ENCODE data around the gene ABI1. TPM values are rescaled to one million over a fixed set of nuclear protein-coding genes. Genes with fewer than 3 reads are reported as not detected.
A peak's percentile ranks its signal among the peaks of the same experiment; 100 is the strongest.

Gene ABI1
- total and polyA plus RNA-seq, 2 of the 4 experiments (the other 2 are of a cell fraction): 49.6 to 71.3 TPM

DNA sequence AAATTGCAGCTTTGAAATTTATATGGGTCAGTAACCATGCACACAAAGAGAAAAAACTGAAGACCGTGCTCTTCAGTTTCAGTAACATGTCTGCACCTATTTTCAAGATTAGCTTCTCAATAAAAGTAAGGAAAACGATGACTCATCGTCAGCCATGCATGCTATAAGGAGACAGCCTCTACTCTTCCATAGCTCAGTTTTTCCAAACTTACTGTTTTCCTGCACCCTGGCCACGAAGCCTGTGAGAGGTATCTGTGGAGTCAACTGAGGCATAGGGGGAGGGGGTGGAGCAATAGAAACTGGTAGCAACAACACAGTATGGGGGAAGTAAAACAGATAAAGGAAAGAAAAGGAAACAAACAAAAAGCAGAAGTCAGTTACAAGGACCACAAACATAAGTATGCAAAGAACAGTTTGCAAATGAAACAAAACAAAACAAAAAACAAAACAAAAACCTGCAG, 105.3 kb downstream of the ABI1 start:
- Histone ChIP-seq H2BK5ac (ENCODE audit: low read depth, low read length, poor library complexity, severe bottlenecking) (peak overlapping the region; percentile 59), H3K56ac (ENCODE audit: extremely low read depth, insufficient read depth, low read length) (no peak overlapping the region), H3K27me3 (ENCODE audit: control insufficient read depth, insufficient read depth, low read length) (no peaks in the 10 kb centered on the region), H2AK9ac (replicated peaks; ENCODE audit: low read depth, low read length, poor library complexity) (peak overlapping the region; percentile 21), H3K9me3 (ENCODE audit: control insufficient read depth, insufficient read depth, low read length) (no peaks in the 10 kb centered on the region), H3K9ac (ENCODE audit: low read depth, low read length) (no peak overlapping the region), H3K18ac (ENCODE audit: low read depth, low read length) (peak overlapping the region; percentile 61; the same call in 1 of the 2 replicates), H3K36me3 (ENCODE audit: control insufficient read depth, insufficient read depth, low read length) (peaks cover 3% of the 10 kb centered on the region; the same call in 1 of the 2 replicates), H4K5ac (ENCODE audit: low read depth, low read length) (peak overlapping the region; percentile 59; the same call in 1 of the 2 replicates), H3K27ac (ENCODE audit: insufficient read depth, low read length) (peak overlapping the region; percentile 81; the same call in 1 of the 2 replicates), H3K4me1 (ENCODE audit: control insufficient read depth, insufficient read depth, low read length) (peaks cover 3% of the 10 kb centered on the region), H2BK20ac (ENCODE audit: low read depth, low read length) (no peak overlapping the region), H2AFZ (replicated peaks; ENCODE audit: low read length, poor library complexity) (peak overlapping the region; percentile 46), H4K8ac (ENCODE audit: low read depth in 2 of 2, low read length in 2 of 2) (peak overlapping the region in 1 of 2 experiments; percentile 2; a peak in 1 of 4 replicates), H3K9me1 (ENCODE audit: insufficient read depth, low read length) (peaks cover 3% of the 10 kb centered on the region; the same call in 1 of the 2 replicates), H3K23ac (ENCODE audit: low read depth, low read length) (no peak overlapping the region; the same call in 1 of the 2 replicates), H3K4me3 (ENCODE audit: insufficient read depth, low read depth, low read length) (no peak overlapping the region), H3K4ac (ENCODE audit: low read depth, low read length) (no peak overlapping the region), H3K4me2 (ENCODE audit: low read depth, low read length) (peak overlapping the region; percentile 38), H3K14ac (replicated peaks; ENCODE audit: low read depth, low read length) (peak overlapping the region; percentile 53; the same call in 1 of the 2 replicates), H4K20me1 (ENCODE audit: insufficient read depth, low read length) (no peaks in the 10 kb centered on the region), H2BK15ac (ENCODE audit: low read depth, low read length) (no peak overlapping the region), H2BK120ac (ENCODE audit: low read depth, low read length) (no peak overlapping the region), H4K91ac (ENCODE audit: insufficient read depth, low read depth, low read length) (no peak overlapping the region), H3K79me1 (ENCODE audit: low read depth in 1 of 2, low read length in 2 of 2) (peaks cover 0 to 13% of the 10 kb centered on the region in 2 experiments; a peak in 1 of 4 replicates), H2AK5ac (ENCODE audit: low read depth, low read length) (no peak overlapping the region)
- no CpG with 5 or more reads among the region's 4 CpGs for WGBS, 2 experiments (ENCODE audit: extremely low coverage in 2 of 2, insufficient read length in 1 of 2)
- TF ChIP-seq MAFK (IDR thresholded peaks at IDR 0.05; ENCODE audit: low read depth, low read length): peak; percentile 85
- no peak for TF ChIP-seq RCOR1 (IDR thresholded peaks at IDR 0.05; ENCODE audit: insufficient replicate concordance, low read length)
- peak; percentile 88 for TF ChIP-seq FOS (IDR thresholded peaks at IDR 0.05; ENCODE audit: low read depth, low read length)
- TF ChIP-seq NFE2L2 (IDR thresholded peaks at IDR 0.05; ENCODE audit: low read depth, low read length): peak; percentile 65
- dilution Hi-C loops (cut with HindIII; ENCODE audit: low sequenced_read_pairs, unreplicated experiment): no loop called here
- ATAC-seq (ENCODE audit: low read depth) (no peak; the same call in 1 of the 2 replicates), DNase-seq (peak; percentile 65)
- ChIA-PET POLR2A (ENCODE audit: unreplicated experiment) (no interaction called here), CTCF (interaction anchor here (1.4 kb wide), 1 partner anchor 106 kb away, joined by 3 read pairs; no protein-coding TSS in a partner anchor)
- BruUV-seq (replicated peaks): no TSS peak
- in situ Hi-C loops (cut with MboI; ENCODE audit: low sequenced_read_pairs): no loop called here
- intact Hi-C loops (cut with micrococcal nuclease): no loop called here
